Endothelial cell of umbilical vein (primary cell): Measurements from ENCODE around the gene TRAPPC2. TPM values are rescaled to one million over a fixed set of nuclear protein-coding genes. Genes with fewer than 3 reads are reported as not detected.

ENCODE experiments used
- BruUV-seq: library from RNA; stranded (reverse); fragments of 400-500 nt; replicated peaks from 2 replicates; lab custom pipeline; 2021; lab: Mats Ljungman, UMichigan
- CTCF ChIA-PET: fragments of 300-600, 350-600 bp; sonication (Branson Sonifier 250); formaldehyde crosslinking; loops from one replicate; lab custom pipeline; 2021; ENCODE audit warnings: antibody characterized with exemption, inconsistent platforms; lab: Charles Lee
- POLR2A ChIA-PET: fragments of 300-600, 350-600 bp; sonication (Branson Sonifier 250); formaldehyde crosslinking; loops from one replicate; lab custom pipeline; 2021; ENCODE audit warnings: antibody characterized with exemption, inconsistent platforms; lab: Charles Lee
- DNase-seq: peaks from one replicate; pipeline ENCODE4 v3.0.0-alpha.2; 2011; ENCODE audit warnings: low read depth, low spot score
- FAIRE-seq: peaks from 2 replicates; lab custom pipeline; 2011; peaks lifted over from hg19 to GRCh38; lab: Jason Lieb, UNC
- H2AFZ ChIP-seq: 2 replicates; pipeline ENCODE4 v1.6.0; 2012; ENCODE audit warnings: low read depth, low read length, control low read depth, inconsistent platforms
- H3K27ac ChIP-seq: 2 replicates; pipeline ENCODE4 v1.5.1; 2011; ENCODE audit warnings: low read depth, mild to moderate bottlenecking, control low read depth, low read length, moderate library complexity; ENCODE audit not compliant: insufficient read depth
- H3K27me3 ChIP-seq, 2 experiments: 2 replicates each; pipeline versions ENCODE4 v1.6.0 to v1.6.1; 2011; ENCODE audit warnings: low read length in 2 of 2, mixed read lengths in 1 of 2; ENCODE audit not compliant: control insufficient read depth in 2 of 2, insufficient read depth in 2 of 2
- H3K36me3 ChIP-seq, 2 experiments: 2 replicates in 1 of 2; 3 replicates in 1 of 2; pipeline ENCODE4 v1.5.1; 2011; ENCODE audit warnings: low read length in 2 of 2, mild to moderate bottlenecking in 1 of 2, moderate library complexity in 1 of 2; ENCODE audit not compliant: control insufficient read depth in 2 of 2, insufficient read depth in 2 of 2; ENCODE audit errors: extremely low read depth in 1 of 2
- H3K4me1 ChIP-seq: 3 replicates; pipeline ENCODE4 v1.5.1; 2011; ENCODE audit warnings: mild to moderate bottlenecking, low read length; ENCODE audit not compliant: control insufficient read depth, insufficient read depth; ENCODE audit errors: extremely low read depth
- H3K4me2 ChIP-seq: 2 replicates; pipeline ENCODE4 v1.6.1; 2011; ENCODE audit warnings: low read length, control low read depth, mixed read lengths; ENCODE audit not compliant: insufficient read depth
- H3K4me3 ChIP-seq, 3 experiments: fragments of 200-600 bp in 1 of 3; sonication (generic), shearing (Covaris generic) in 1 of 3; replicated peaks in 1 of 3; 2 replicates each; pipeline ENCODE4 v1.5.1; 2011 to 2016; ENCODE audit warnings: control low read depth in 3 of 3, low read length in 3 of 3, mild to moderate bottlenecking in 2 of 3, inconsistent platforms in 1 of 3, low read depth in 1 of 3, moderate library complexity in 1 of 3; ENCODE audit not compliant: insufficient read depth in 1 of 3
- H3K79me2 ChIP-seq: 2 replicates; pipeline ENCODE4 v1.6.0; 2012; ENCODE audit warnings: low read length, inconsistent platforms; ENCODE audit not compliant: control insufficient read depth, insufficient read depth
- H3K9ac ChIP-seq: replicated peaks from 2 replicates; pipeline ENCODE3; 2011; ENCODE audit warnings: low read length, control low read depth; ENCODE audit not compliant: insufficient read depth; ENCODE audit errors: extremely low read depth
- H3K9me1 ChIP-seq: replicated peaks from 3 replicates; pipeline ENCODE4 v1.6.0; 2011; ENCODE audit warnings: mild to moderate bottlenecking, low read length; ENCODE audit not compliant: control insufficient read depth, insufficient read depth; ENCODE audit errors: extremely low read depth
- H3K9me3 ChIP-seq: replicated peaks from 2 replicates; pipeline ENCODE4 v1.5.1; 2012; ENCODE audit warnings: low read length, inconsistent platforms; ENCODE audit not compliant: control insufficient read depth, insufficient read depth
- H4K20me1 ChIP-seq: replicated peaks from 2 replicates; pipeline ENCODE3; 2011; ENCODE audit warnings: mild to moderate bottlenecking, low read length; ENCODE audit not compliant: control insufficient read depth, insufficient read depth; ENCODE audit errors: extremely low read depth
- CTCF ChIP-seq, 2 donors: IDR thresholded peaks; 1 replicate in 1 of 2; 2 replicates in 1 of 2; pipeline ENCODE4 v1.5.1; 2011; ENCODE audit warnings: low read length in 2 of 2, mild to moderate bottlenecking in 2 of 2, moderate library complexity in 2 of 2, control low read depth in 1 of 2, inconsistent platforms in 1 of 2, low read depth in 1 of 2; ENCODE audit not compliant: insufficient read depth in 1 of 2; ENCODE audit errors: extremely low read depth in 1 of 2
- EZH2 ChIP-seq: IDR thresholded peaks from 2 replicates; pipeline ENCODE4 v1.6.1; 2012; ENCODE audit warnings: borderline replicate concordance, low read depth, mild to moderate bottlenecking, moderate library complexity, low read length, inconsistent platforms; ENCODE audit not compliant: severe bottlenecking
- FOS ChIP-seq: IDR thresholded peaks from 2 replicates; pipeline ENCODE4 v1.6.1; 2011; ENCODE audit warnings: mild to moderate bottlenecking, low read length, moderate library complexity, borderline replicate concordance; ENCODE audit not compliant: insufficient read depth
- GATA2 ChIP-seq: IDR thresholded peaks from 2 replicates; pipeline ENCODE4 v1.7.0; 2011; ENCODE audit warnings: low read depth, mild to moderate bottlenecking, moderate library complexity, mixed read lengths, low read length; ENCODE audit not compliant: insufficient read length, insufficient read depth
- JUN ChIP-seq: IDR thresholded peaks from 2 replicates; pipeline ENCODE4 v1.6.1; 2011; ENCODE audit warnings: borderline replicate concordance, low read depth; ENCODE audit not compliant: insufficient read length, insufficient read depth
- MYC ChIP-seq: IDR thresholded peaks from one replicate; pipeline ENCODE4 v1.6.1; 2011; ENCODE audit warnings: mild to moderate bottlenecking, low read depth, low read length
- POLR2A ChIP-seq: IDR thresholded peaks from 2 replicates; pipeline ENCODE4 v1.6.1; 2012; ENCODE audit warnings: low read depth, mild to moderate bottlenecking, control low read depth, low read length
- POLR2AphosphoS5 ChIP-seq: IDR thresholded peaks from 2 replicates; pipeline ENCODE4 v1.6.1; 2012; ENCODE audit warnings: low read depth, mild to moderate bottlenecking, control low read depth, low read length, moderate library complexity; ENCODE audit not compliant: insufficient read depth
- dilution Hi-C: fragments of 300-500 bp; cut with MboI; formaldehyde crosslinking; loops from one replicate; pipeline ENCODE4 v1.15.0; 2019; ENCODE audit warnings: low sequenced_read_pairs; ENCODE audit not compliant: extremely low pct_ligation_motif_present
- intact Hi-C: fragments of 100-400 bp; cut with micrococcal nuclease; formaldehyde crosslinking; loops from one replicate; pipeline ENCODE4 v1.10.0; 2022
- polyA plus RNA-seq, 4 experiments: library from polyadenylated mRNA; depleted of rRNA in 3 of 4; stranded (reverse) in 3 of 4; unstranded in 1 of 4; fragments of >200 nt; gene quantifications; 2 replicates each; pipeline versions ENCODE4 v1.2.1 to v1.2.3, GENCODE V29; 2011 to 2012; ENCODE audit warnings: missing spikeins in 1 of 4
- total RNA-seq: library from RNA; stranded (reverse); gene quantifications from 2 replicates; pipeline ENCODE4 v1.2.3, GENCODE V29; 2021
- TF ChIP-seq, protein P1 (sequence below): IDR thresholded peaks from 2 replicates; pipeline ENCODE4 v1.6.1; 2011; ENCODE audit not compliant: insufficient read depth, insufficient read length

TRAPPC2 gene
- total and polyA plus RNA-seq, 2 donors (not counting 3 experiments of a cell fraction or from before 2014, with no cell fraction given): 6.6 to 13.0 TPM

DNA sequence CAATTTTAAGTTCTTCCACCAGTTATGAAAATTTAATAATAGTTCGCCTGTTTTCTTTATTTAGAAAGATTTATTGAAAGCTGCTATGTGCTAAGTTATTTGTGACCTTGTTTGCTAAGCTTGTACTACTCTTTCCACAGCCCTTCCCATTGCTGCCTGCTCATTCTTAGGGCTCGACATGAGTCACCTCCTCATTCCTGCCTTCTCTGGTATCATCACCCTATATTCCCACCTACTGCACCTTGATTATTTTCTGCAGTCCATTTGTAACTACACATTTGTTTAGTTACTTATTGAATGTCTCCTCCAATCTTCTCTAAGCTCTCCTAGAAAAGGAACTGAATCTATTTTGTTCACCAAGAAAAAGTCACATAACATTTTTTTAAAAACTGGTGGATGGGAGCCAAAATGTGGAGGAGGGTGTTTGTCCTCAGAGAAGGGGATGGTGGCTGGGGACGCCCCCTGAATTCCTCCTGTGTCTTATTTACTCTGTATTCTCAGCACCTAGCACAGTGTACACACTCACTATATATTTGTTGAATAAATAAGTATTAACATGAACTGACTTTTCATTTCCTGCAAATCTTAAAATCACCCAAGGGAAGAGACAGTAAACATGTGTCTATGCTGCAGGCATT, 49.2 kb downstream of the TRAPPC2 start:
- Histone ChIP-seq H3K4me3 (no peak overlapping the region), H3K27me3 (no peaks in the 10 kb centered on the region), H3K9me1 (no peaks in the 10 kb centered on the region), H3K36me3 (no peaks in the 10 kb centered on the region), H2AFZ (no peak overlapping the region), H3K27ac (no peak overlapping the region), H3K4me2 (no peak overlapping the region), H3K4me1 (peaks cover 4% of the 10 kb centered on the region), H3K9ac (no peak overlapping the region), H3K9me3 (no peaks in the 10 kb centered on the region), H4K20me1 (no peaks in the 10 kb centered on the region), H3K79me2 (peaks cover 8% of the 10 kb centered on the region)
- dilution Hi-C loops (no loop called here), intact Hi-C loops (no loop called here)
- FAIRE-seq: no peak
- TF ChIP-seq CTCF (IDR thresholded peaks at IDR 0.05; ENCODE audit: extremely low read depth in 1 of 2, insufficient read depth in 1 of 2, low read depth in 1 of 2, low read length in 2 of 2) (no peak), GATA2 (no peak), POLR2AphosphoS5 (no peak), MYC (no peak), POLR2A (no peak), FOS (no peak), EZH2 (no peak), JUN (no peak)
- TF ChIP-seq, protein P1, sequence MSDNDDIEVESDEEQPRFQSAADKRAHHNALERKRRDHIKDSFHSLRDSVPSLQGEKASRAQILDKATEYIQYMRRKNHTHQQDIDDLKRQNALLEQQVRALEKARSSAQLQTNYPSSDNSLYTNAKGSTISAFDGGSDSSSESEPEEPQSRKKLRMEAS: no peak
- BruUV-seq: no TSS peak
- ChIA-PET CTCF (interaction anchor here (1.2 kb wide), 1 partner anchor 10 kb away, joined by 3 read pairs; no protein-coding TSS in a partner anchor), POLR2A (no interaction called here)
- DNase-seq: no peak
